Liver (tissue), 9 donors: ENCODE data around the gene PDE4D. TPM values are rescaled to one million over a fixed set of nuclear protein-coding genes. Genes with fewer than 3 reads are reported as not detected.

Experiments
- DNase-seq: peaks from one replicate; pipeline ENCODE4 v3.0.0-alpha.2; 2017; ENCODE audit warnings: low spot score
- H3K27ac ChIP-seq, 2 donors: one replicate each; pipeline ENCODE4 v1.7.0; 2013; ENCODE audit warnings: inconsistent platforms in 2 of 2, low read length in 2 of 2, control low read depth in 1 of 2, low read depth in 1 of 2, mild to moderate bottlenecking in 1 of 2
- H3K27me3 ChIP-seq, 4 donors: one replicate each; pipeline versions ENCODE4 v1.6.1 to v1.7.0; 2013; ENCODE audit warnings: low read length in 3 of 4, inconsistent platforms in 1 of 4, mild to moderate bottlenecking in 1 of 4, moderate library complexity in 1 of 4; ENCODE audit not compliant: control insufficient read depth in 4 of 4, insufficient read depth in 4 of 4
- H3K36me3 ChIP-seq, 4 donors: one replicate each; pipeline versions ENCODE4 v1.6.1 to v1.7.0; 2013; ENCODE audit warnings: low read length in 3 of 4, mild to moderate bottlenecking in 3 of 4, low read depth in 1 of 4, moderate library complexity in 1 of 4; ENCODE audit not compliant: control insufficient read depth in 4 of 4, insufficient read depth in 3 of 4
- H3K4me1 ChIP-seq, 4 donors: one replicate each; pipeline versions ENCODE4 v1.6.1 to v1.7.0; 2013; ENCODE audit warnings: low read length in 3 of 4, mild to moderate bottlenecking in 3 of 4, moderate library complexity in 1 of 4; ENCODE audit not compliant: control insufficient read depth in 4 of 4, insufficient read depth in 4 of 4
- H3K4me3 ChIP-seq, 3 donors: one replicate each; pipeline versions ENCODE4 v1.6.1 to v1.7.0; 2013; ENCODE audit warnings: low read length in 3 of 3, control low read depth in 1 of 3, low read depth in 1 of 3, mild to moderate bottlenecking in 1 of 3
- H3K9ac ChIP-seq, 2 donors: one replicate each; pipeline ENCODE4 v1.7.0; 2013; ENCODE audit warnings: low read length in 2 of 2, mild to moderate bottlenecking in 2 of 2, moderate library complexity in 2 of 2, control low read depth in 1 of 2, low read depth in 1 of 2
- H3K9me3 ChIP-seq, 4 donors: one replicate each; pipeline versions ENCODE4 v1.6.1 to v1.7.0; 2013; ENCODE audit warnings: low read length in 3 of 4; ENCODE audit not compliant: control insufficient read depth in 4 of 4
- ATF3 ChIP-seq: IDR thresholded peaks from 2 replicates; pipeline ENCODE4 v1.6.1; 2016; ENCODE audit warnings: antibody characterized with exemption
- EGR1 ChIP-seq, 2 donors: IDR thresholded peaks; 2 replicates each; pipeline ENCODE4 v1.6.1; 2016 to 2018; ENCODE audit warnings: antibody characterized with exemption in 2 of 2, low read depth in 2 of 2
- FOXA1 ChIP-seq: IDR thresholded peaks from 2 replicates; pipeline ENCODE4 v1.6.1; 2016; ENCODE audit warnings: antibody characterized with exemption
- FOXA2 ChIP-seq: IDR thresholded peaks from 2 replicates; pipeline ENCODE4 v1.6.1; 2016; ENCODE audit warnings: antibody characterized with exemption
- GABPA ChIP-seq, 2 donors: IDR thresholded peaks in 1 of 2; conservative IDR thresholded peaks in 1 of 2; 2 replicates each; pipeline ENCODE4 v1.6.1; 2016; ENCODE audit warnings: antibody characterized with exemption in 2 of 2, mild to moderate bottlenecking in 1 of 2, moderate library complexity in 1 of 2
- HNF4A ChIP-seq, 2 donors: conservative IDR thresholded peaks; 2 replicates each; pipeline ENCODE4 v1.6.1; 2016; ENCODE audit warnings: antibody characterized with exemption in 2 of 2, mild to moderate bottlenecking in 2 of 2
- HNF4G ChIP-seq: IDR thresholded peaks from 2 replicates; pipeline ENCODE4 v1.6.1; 2016; ENCODE audit warnings: antibody characterized with exemption
- JUND ChIP-seq, 2 donors: IDR thresholded peaks; 2 replicates each; pipeline ENCODE4 v1.6.1; 2016; ENCODE audit warnings: antibody characterized with exemption in 2 of 2
- NR2F2 ChIP-seq: IDR thresholded peaks from 2 replicates; pipeline ENCODE4 v1.6.1; 2016; ENCODE audit warnings: antibody characterized with exemption
- RAD21 ChIP-seq, 2 donors: IDR thresholded peaks; 2 replicates each; pipeline ENCODE4 v1.6.1; 2016; ENCODE audit warnings: antibody characterized with exemption in 2 of 2, mild to moderate bottlenecking in 2 of 2
- REST ChIP-seq: IDR thresholded peaks from 2 replicates; pipeline ENCODE4 v1.6.1; 2016; ENCODE audit warnings: antibody characterized with exemption, mild to moderate bottlenecking
- RXRA ChIP-seq, 2 donors: IDR thresholded peaks; 2 replicates each; pipeline ENCODE4 v1.6.1; 2017 to 2018; ENCODE audit warnings: antibody characterized with exemption in 2 of 2, mild to moderate bottlenecking in 1 of 2
- SP1 ChIP-seq: IDR thresholded peaks from 2 replicates; pipeline ENCODE4 v1.6.1; 2018; ENCODE audit warnings: antibody characterized with exemption, mild to moderate bottlenecking
- TAF1 ChIP-seq: conservative IDR thresholded peaks from 2 replicates; pipeline ENCODE4 v1.6.1; 2016; ENCODE audit warnings: antibody characterized with exemption, mild to moderate bottlenecking
- YY1 ChIP-seq: IDR thresholded peaks from 2 replicates; pipeline ENCODE4 v1.6.1; 2016; ENCODE audit warnings: antibody characterized with exemption, mild to moderate bottlenecking
- ZBTB33 ChIP-seq: IDR thresholded peaks from 2 replicates; pipeline ENCODE4 v1.6.1; 2016; ENCODE audit warnings: antibody characterized with exemption
- WGBS: extraction: QIAGEN DNeasy Blood & Tissue Kit; methylation state at CpG from one replicate; pipeline ENCODE4 v1.1.7; 2013; 5-methylcytosine and 5-hydroxymethylcytosine counted together
- polyA plus RNA-seq, 2 donors: library from polyadenylated mRNA; stranded (reverse) in 1 of 2; unstranded in 1 of 2; fragments of 200-250 nt in 1 of 2; fragments of >200 nt in 1 of 2; fragmentation: Nextera tagmentation in 1 of 2; extraction: Ambion mirVana in 1 of 2; gene quantifications; one replicate each; pipeline versions ENCODE4 v1.2.1 to v1.2.3, GENCODE V29; 2013 to 2015
- total RNA-seq, 2 donors: library from RNA; depleted of rRNA; stranded (reverse); fragments of >200 nt; gene quantifications; one replicate each; pipeline ENCODE4 v1.2.3, GENCODE V29; 2014
- TF ChIP-seq, protein P1 (sequence below): IDR thresholded peaks from 2 replicates; pipeline ENCODE4 v1.6.1; 2016; ENCODE audit warnings: antibody characterized with exemption
- TF ChIP-seq, protein P2 (sequence below): fragments of 150-350 bp; IDR thresholded peaks from 2 replicates; pipeline ENCODE4 v1.5.1; 2017; ENCODE audit warnings: improper control_type of control experiment, low read depth, low read length; ENCODE audit not compliant: missing input control
- donor health status: healthy.
- donor health status: healthy.
- donor health status: healthy.
- donor health status: healthy.
- donor health status: healthy.

The PDE4D gene
- total and polyA plus RNA-seq, 4 donors, result 0.67 to 11.9 (median 6.5) TPM

GRCh38 chr5:59264639-59265245 is 628.8 kb downstream of the PDE4D start:
- Histone ChIP-seq H3K4me1 (no peaks in the 10 kb centered on the region), H3K36me3 (no peaks in the 10 kb centered on the region), H3K4me3 (no peak overlapping the region), H3K27me3 (peaks cover 0 to 3% (median 0%) of the 10 kb centered on the region in 4 donors), H3K9me3 (no peaks in the 10 kb centered on the region), H3K27ac (no peak overlapping the region), H3K9ac (no peak overlapping the region)
- DNase-seq, result no peak
- TF ChIP-seq ATF3, result no peak
- TF ChIP-seq EGR1 (IDR thresholded peaks at IDR 0.05; ENCODE audit: low read depth in 2 of 2), result no peak
- TF ChIP-seq HNF4G, result no peak
- no peak for TF ChIP-seq FOXA1
- TF ChIP-seq SP1, result no peak
- no peak for TF ChIP-seq RXRA (IDR thresholded peaks at IDR 0.05)
- TF ChIP-seq HNF4A (conservative IDR thresholded peaks at IDR 0.05), result no peak
- no peak for TF ChIP-seq RAD21 (IDR thresholded peaks at IDR 0.05)
- no peak for TF ChIP-seq TAF1
- TF ChIP-seq JUND (IDR thresholded peaks at IDR 0.05), result no peak
- no peak for TF ChIP-seq ZBTB33
- TF ChIP-seq GABPA (IDR thresholded peaks at IDR 0.05 in 1 of 2, conservative IDR thresholded peaks at IDR 0.05 in 1 of 2), result no peak
- TF ChIP-seq, protein P1, sequence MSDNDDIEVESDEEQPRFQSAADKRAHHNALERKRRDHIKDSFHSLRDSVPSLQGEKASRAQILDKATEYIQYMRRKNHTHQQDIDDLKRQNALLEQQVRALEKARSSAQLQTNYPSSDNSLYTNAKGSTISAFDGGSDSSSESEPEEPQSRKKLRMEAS, result no peak
- TF ChIP-seq, protein P2, sequence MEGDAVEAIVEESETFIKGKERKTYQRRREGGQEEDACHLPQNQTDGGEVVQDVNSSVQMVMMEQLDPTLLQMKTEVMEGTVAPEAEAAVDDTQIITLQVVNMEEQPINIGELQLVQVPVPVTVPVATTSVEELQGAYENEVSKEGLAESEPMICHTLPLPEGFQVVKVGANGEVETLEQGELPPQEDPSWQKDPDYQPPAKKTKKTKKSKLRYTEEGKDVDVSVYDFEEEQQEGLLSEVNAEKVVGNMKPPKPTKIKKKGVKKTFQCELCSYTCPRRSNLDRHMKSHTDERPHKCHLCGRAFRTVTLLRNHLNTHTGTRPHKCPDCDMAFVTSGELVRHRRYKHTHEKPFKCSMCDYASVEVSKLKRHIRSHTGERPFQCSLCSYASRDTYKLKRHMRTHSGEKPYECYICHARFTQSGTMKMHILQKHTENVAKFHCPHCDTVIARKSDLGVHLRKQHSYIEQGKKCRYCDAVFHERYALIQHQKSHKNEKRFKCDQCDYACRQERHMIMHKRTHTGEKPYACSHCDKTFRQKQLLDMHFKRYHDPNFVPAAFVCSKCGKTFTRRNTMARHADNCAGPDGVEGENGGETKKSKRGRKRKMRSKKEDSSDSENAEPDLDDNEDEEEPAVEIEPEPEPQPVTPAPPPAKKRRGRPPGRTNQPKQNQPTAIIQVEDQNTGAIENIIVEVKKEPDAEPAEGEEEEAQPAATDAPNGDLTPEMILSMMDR, result no peak
- TF ChIP-seq NR2F2, result no peak
- no peak for TF ChIP-seq REST
- TF ChIP-seq YY1, result no peak
- no peak for TF ChIP-seq FOXA2
- 88% methylated on average over 4 of the region's 4 CpGs for WGBS
